ENCODE data around the gene MYCBP2.
A peak's percentile ranks its signal among the peaks of the same experiment; 100 is the strongest.

The MYCBP2 gene

GRCh38 chr13:77338961-77339401 is 12.1 kb upstream of the MYCBP2 start:
- no peak overlapping the region for H3K4me3 ChIP-seq (replicated peaks in 1 of 2; ENCODE audit: low read depth in 2 of 2, low read length in 2 of 2)

GRCh38 chr13:77338329-77338728 is 11.4 kb upstream of the MYCBP2 start:
- no peak for TF ChIP-seq CTCF (IDR thresholded peaks at IDR 0.05; ENCODE audit: low read depth, low read length)
- DNase-seq (ENCODE audit: low read depth in 2 of 2) = no peak
- no peak overlapping the region for H3K4me3 ChIP-seq (replicated peaks in 1 of 2; ENCODE audit: low read depth in 2 of 2, low read length in 2 of 2)

More at GRCh38 chr13:77338961-77339401, 12.1 kb upstream of the MYCBP2 start:
- no peak for TF ChIP-seq CTCF (IDR thresholded peaks at IDR 0.05; ENCODE audit: low read depth, low read length)
- no peak for DNase-seq (ENCODE audit: low read depth in 2 of 2)

- TF ChIP-seq CTCF (IDR thresholded peaks at IDR 0.05; ENCODE audit: low read depth, low read length) = no peak
These were observed 10.3 kb upstream of the MYCBP2 start for GRCh38 chr13:77337159-77337558.

GRCh38 chr13:77335543-77335942 is 8.6 kb upstream of the MYCBP2 start:
- H3K4me3 ChIP-seq (replicated peaks in 1 of 2; ENCODE audit: low read depth in 2 of 2, low read length in 2 of 2) = no peak overlapping the region
- DNase-seq (ENCODE audit: low read depth in 2 of 2) = no peak
- no peak for TF ChIP-seq CTCF (IDR thresholded peaks at IDR 0.05; ENCODE audit: low read depth, low read length)

More at GRCh38 chr13:77337159-77337558, 10.3 kb upstream of the MYCBP2 start:
- no peak for DNase-seq (ENCODE audit: low read depth in 2 of 2)
- no peak overlapping the region for H3K4me3 ChIP-seq (replicated peaks in 1 of 2; ENCODE audit: low read depth in 2 of 2, low read length in 2 of 2)

GRCh38 chr13:77333594-77333993 is 6.7 kb upstream of the MYCBP2 start:
- DNase-seq (ENCODE audit: low read depth in 2 of 2) = no peak
- TF ChIP-seq CTCF (IDR thresholded peaks at IDR 0.05; ENCODE audit: low read depth, low read length) = no peak
- H3K4me3 ChIP-seq (replicated peaks in 1 of 2; ENCODE audit: low read depth in 2 of 2, low read length in 2 of 2) = no peak overlapping the region

GRCh38 chr13:77331421-77331820 is 4.5 kb upstream of the MYCBP2 start:
- H3K4me3 ChIP-seq (replicated peaks in 1 of 2; ENCODE audit: low read depth in 2 of 2, low read length in 2 of 2) = no peak overlapping the region
- TF ChIP-seq CTCF (IDR thresholded peaks at IDR 0.05; ENCODE audit: low read depth, low read length) = no peak
- DNase-seq (ENCODE audit: low read depth in 2 of 2) = no peak

GRCh38 chr13:77329911-77330584 is 3.2 kb upstream of the MYCBP2 start:
- peak in 1 of 2 donors; percentile 7 for DNase-seq (ENCODE audit: low read depth in 2 of 2)
- no peak for TF ChIP-seq CTCF (IDR thresholded peaks at IDR 0.05; ENCODE audit: low read depth, low read length)
- peak overlapping the region; percentile 78 to 90 for H3K4me3 ChIP-seq (replicated peaks in 1 of 2; ENCODE audit: low read depth in 2 of 2, low read length in 2 of 2)
